HepG2 (cell line): ENCODE data around the gene FGFR3. TPM values are rescaled to one million over a fixed set of nuclear protein-coding genes. Genes with fewer than 3 reads are reported as not detected.

Source experiments
- ATAC-seq: fragments of 200-7000 bp; cut with Tn5 transposase; 3 replicates; pipeline ENCODE4 v1.9.1; 2020; ENCODE audit warnings: mild to moderate bottlenecking, moderate library complexity
- BruUV-seq: library from RNA; stranded (reverse); fragments of 400-500 nt; replicated peaks from 2 replicates; lab custom pipeline; 2021; lab: Mats Ljungman, UMichigan
- CTCF ChIA-PET: fragments of 300-600 bp; formaldehyde crosslinking; extraction: SDS; loops from one replicate; lab custom pipeline; 2021; ENCODE audit warnings: low total read pairs, inconsistent platforms, low intra/inter-chr PET ratio; lab: Yijun Ruan, JAX
- POLR2A ChIA-PET: fragments of 350-600 bp; sonication (Branson Sonifier 250); formaldehyde crosslinking; loops from one replicate; lab custom pipeline; 2020; ENCODE audit warnings: antibody characterized with exemption, inconsistent platforms; lab: Yijun Ruan, JAX
- DNase-seq: peaks from one replicate; pipeline ENCODE4 v3.0.0-alpha.2; 2015; ENCODE audit warnings: low spot score
- FAIRE-seq: peaks from 3 replicates; lab custom pipeline; 2011; peaks lifted over from hg19 to GRCh38; lab: Jason Lieb, UNC
- H2AFZ ChIP-seq: one replicate; pipeline ENCODE4 v1.6.1; 2011; ENCODE audit warnings: low read length, inconsistent platforms
- H3K27ac ChIP-seq: fragments of 300-600 bp; 3 replicates; pipeline ENCODE4 v1.8.0; 2011; ENCODE audit warnings: mixed run types, mild to moderate bottlenecking, mixed read lengths, low read length, inconsistent platforms; ENCODE audit not compliant: insufficient read depth; ENCODE audit errors: extremely low read length
- H3K27me3 ChIP-seq, 2 experiments: fragments of 200-600 bp in 1 of 2; 2 replicates in 1 of 2; 3 replicates in 1 of 2; pipeline versions ENCODE4 v1.6.0 to v1.8.0; 2011; ENCODE audit warnings: low read length in 2 of 2, mild to moderate bottlenecking in 2 of 2, moderate library complexity in 2 of 2, inconsistent platforms in 1 of 2; ENCODE audit not compliant: insufficient read depth in 2 of 2, control insufficient read depth in 1 of 2
- H3K36me3 ChIP-seq, 2 experiments: fragments of 200-600 bp in 1 of 2; replicated peaks in 1 of 2; 2 replicates in 1 of 2; 3 replicates in 1 of 2; pipeline versions ENCODE4 v1.5.1 to v1.8.0; 2011; ENCODE audit warnings: low read length in 2 of 2, inconsistent platforms in 1 of 2; ENCODE audit not compliant: insufficient read depth in 2 of 2, control insufficient read depth in 1 of 2
- H3K4me1 ChIP-seq: 2 replicates; pipeline ENCODE4 v1.5.1; 2012; ENCODE audit warnings: low read length, inconsistent platforms; ENCODE audit not compliant: insufficient read depth
- H3K4me2 ChIP-seq: 2 replicates; pipeline ENCODE4 v1.6.0; 2011; ENCODE audit warnings: low read depth, low read length, inconsistent platforms
- H3K4me3 ChIP-seq, 3 experiments: fragments of 200-600 bp in 1 of 3; sonication (generic), shearing (Covaris generic) in 1 of 3; replicated peaks in 1 of 3; 2 replicates each; pipeline ENCODE4 v1.5.1; 2011 to 2016; ENCODE audit warnings: low read length in 3 of 3, inconsistent platforms in 2 of 3, low read depth in 2 of 3, mild to moderate bottlenecking in 2 of 3, control low read depth in 1 of 3, mixed read lengths in 1 of 3; ENCODE audit not compliant: insufficient read depth in 1 of 3
- H3K79me2 ChIP-seq: one replicate; pipeline ENCODE4 v1.6.1; 2011; ENCODE audit warnings: low read length, inconsistent platforms; ENCODE audit not compliant: insufficient read depth
- H3K9ac ChIP-seq: 2 replicates; pipeline ENCODE4 v1.6.0; 2011; ENCODE audit warnings: mild to moderate bottlenecking, low read depth, low read length, inconsistent platforms; ENCODE audit not compliant: insufficient read depth
- H3K9me3 ChIP-seq: 2 replicates; pipeline ENCODE4 v1.5.1; 2012; ENCODE audit warnings: mild to moderate bottlenecking, low read length
- H4K20me1 ChIP-seq: 2 replicates; pipeline ENCODE4 v1.6.0; 2011; ENCODE audit warnings: inconsistent platforms, mild to moderate bottlenecking, low read length, moderate library complexity; ENCODE audit not compliant: insufficient read depth
- AGO1 ChIP-seq: fragments of 200-400 bp; formaldehyde crosslinking; IDR thresholded peaks from 2 replicates; pipeline ENCODE4 v1.6.1; 2017; ENCODE audit warnings: mild to moderate bottlenecking, low read depth, low read length, moderate library complexity; ENCODE audit not compliant: poor library complexity, severe bottlenecking
- AGO2 ChIP-seq: fragments of 200-400 bp; formaldehyde crosslinking; optimal IDR thresholded peaks from 2 replicates; pipeline ENCODE3; 2017; ENCODE audit warnings: mild to moderate bottlenecking, low read depth, low read length, moderate library complexity
- AKAP8 ChIP-seq: sonication (generic); formaldehyde crosslinking; IDR thresholded peaks from 2 replicates; pipeline ENCODE4 v1.5.1; 2020; ENCODE audit warnings: mild to moderate bottlenecking, missing genetic modification reagents
- ARID4A ChIP-seq: sonication (generic); formaldehyde crosslinking; IDR thresholded peaks from 2 replicates; pipeline ENCODE4 v1.5.0; 2020; ENCODE audit warnings: mild to moderate bottlenecking, missing genetic modification reagents, borderline replicate concordance
- HNRNPL ChIP-seq: fragments of 200-400 bp; formaldehyde crosslinking; IDR thresholded peaks from 2 replicates; pipeline ENCODE4 v1.6.1; 2017; ENCODE audit warnings: mild to moderate bottlenecking, low read depth, low read length
- PHF21A ChIP-seq: sonication (generic); formaldehyde crosslinking; IDR thresholded peaks from 2 replicates; pipeline ENCODE4 v1.5.0; 2020; ENCODE audit warnings: mild to moderate bottlenecking, missing genetic modification reagents
- RBFOX2 ChIP-seq: fragments of 200-400 bp; formaldehyde crosslinking; IDR thresholded peaks from 2 replicates; pipeline ENCODE4 v1.6.1; 2017; ENCODE audit warnings: low read depth, mild to moderate bottlenecking, low read length
- RBM22 ChIP-seq: fragments of 200-400 bp; formaldehyde crosslinking; optimal IDR thresholded peaks from 2 replicates; pipeline ENCODE3; 2017; ENCODE audit warnings: mild to moderate bottlenecking, low read length, moderate library complexity
- ZC3H13 ChIP-seq: sonication (generic); formaldehyde crosslinking; IDR thresholded peaks from 2 replicates; pipeline ENCODE4 v1.8.1; 2023; ENCODE audit warnings: mild to moderate bottlenecking, missing genetic modification reagents, moderate library complexity
- ZMYM4 ChIP-seq: sonication (generic); formaldehyde crosslinking; IDR thresholded peaks from 2 replicates; pipeline ENCODE4 v1.8.1; 2023; ENCODE audit warnings: mild to moderate bottlenecking, missing genetic modification reagents
- ZNF740 ChIP-seq: sonication (generic); formaldehyde crosslinking; IDR thresholded peaks from 2 replicates; pipeline ENCODE4 v1.4.0; 2020; ENCODE audit warnings: missing genetic modification reagents
- WGBS: methylation state at CpG from one replicate; pipeline ENCODE4 v1.1.6; 2017; ENCODE audit warnings: low lambda C conversion rate; 5-methylcytosine and 5-hydroxymethylcytosine counted together
- in situ Hi-C: cut with HindIII; loops from 2 replicates; pipeline ENCODE4 v1.10.0; 2017; ENCODE audit warnings: low pct_unique_long_range_greater_than_20kb; ENCODE audit not compliant: extremely low pct_ligation_motif_present
- intact Hi-C: fragments of 100-400 bp; cut with micrococcal nuclease; formaldehyde crosslinking; loops from one replicate; pipeline ENCODE4 v1.10.0; 2022; ENCODE audit not compliant: unreplicated experiment
- polyA plus RNA-seq, 8 experiments: library from polyadenylated mRNA; depleted of rRNA in 3 of 8; stranded (reverse) in 7 of 8; unstranded in 1 of 8; fragments of >200 nt; fragmentation: Illumina TruSeq in 4 of 8; extraction: Trizol in 4 of 8; gene quantifications; 2 replicates each; pipeline versions ENCODE4 v1.2.1 to v1.2.3, GENCODE V29; 2011 to 2016; ENCODE audit warnings: low read depth in 4 of 8, missing spikeins in 1 of 8, mixed read lengths in 1 of 8; ENCODE audit not compliant: insufficient read depth in 1 of 8
- total RNA-seq, 5 experiments: library from RNA; depleted of rRNA; stranded (reverse); fragments of >200 nt; fragmentation: Illumina TruSeq; extraction: Trizol; gene quantifications; 2 replicates each; pipeline ENCODE4 v1.2.3, GENCODE V29; 2016; ENCODE audit warnings: low read depth in 1 of 5
- TF ChIP-seq, protein P1 (sequence below): fragments of 450-650 bp; IDR thresholded peaks from 2 replicates; pipeline ENCODE4 v1.6.1; 2016
- TF ChIP-seq, protein P2 (sequence below): sonication (generic); formaldehyde crosslinking; IDR thresholded peaks from 2 replicates; pipeline ENCODE4 v1.4.0; 2020; ENCODE audit warnings: missing genetic modification reagents

The FGFR3 gene
- total and polyA plus RNA-seq, 2 of the 13 experiments (the other 11 are each of a cell fraction or from before 2014, with no cell fraction given), result 103 to 109 TPM

DNA sequence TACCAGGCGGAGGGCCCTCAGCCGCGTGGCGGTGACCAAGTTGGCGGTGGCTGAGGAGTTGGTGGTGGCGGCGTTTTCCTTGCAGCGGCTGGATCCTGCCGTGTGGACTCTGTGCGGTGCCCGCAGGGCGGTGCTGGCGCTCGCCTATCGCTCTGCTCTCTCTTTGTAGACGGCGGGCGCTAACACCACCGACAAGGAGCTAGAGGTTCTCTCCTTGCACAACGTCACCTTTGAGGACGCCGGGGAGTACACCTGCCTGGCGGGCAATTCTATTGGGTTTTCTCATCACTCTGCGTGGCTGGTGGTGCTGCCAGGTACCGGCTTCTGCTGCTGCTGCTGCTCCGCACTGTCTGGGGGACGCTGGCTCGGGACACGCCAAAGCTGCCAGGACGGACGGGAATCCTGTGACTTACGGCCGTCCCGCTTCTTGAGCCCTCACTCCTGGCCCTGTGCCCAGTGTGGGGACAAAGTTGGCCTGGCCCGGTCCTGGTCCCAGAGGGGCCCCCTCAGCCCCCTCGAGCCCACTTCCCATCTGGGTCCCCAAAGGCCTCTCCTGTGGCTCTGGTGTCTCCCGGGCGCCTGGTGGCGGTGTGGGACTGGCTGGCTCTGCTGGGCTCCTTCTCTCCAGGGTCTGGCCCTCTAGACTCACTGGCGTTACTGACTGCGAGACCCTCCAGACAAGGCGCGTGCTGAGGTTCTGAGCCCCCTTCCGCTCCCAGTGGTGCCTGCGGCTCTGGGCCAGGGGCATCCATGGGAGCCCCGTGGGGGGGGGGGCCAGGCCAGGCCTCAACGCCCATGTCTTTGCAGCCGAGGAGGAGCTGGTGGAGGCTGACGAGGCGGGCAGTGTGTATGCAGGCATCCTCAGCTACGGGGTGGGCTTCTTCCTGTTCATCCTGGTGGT, 10.7 kb downstream of the FGFR3 start:
- no TSS peak for BruUV-seq
- CTCF ChIA-PET, result no interaction called here
- Histone ChIP-seq H3K4me2 (no peak overlapping the region), H3K79me2 (peaks cover 19% of the 10 kb centered on the region), H3K4me3 (no peak overlapping the region), H3K27me3 (no peaks in the 10 kb centered on the region), H4K20me1 (peaks cover 30% of the 10 kb centered on the region), H3K9me3 (no peaks in the 10 kb centered on the region), H3K9ac (no peak overlapping the region), H3K27ac (no peak overlapping the region), H2AFZ (no peak overlapping the region), H3K4me1 (peaks cover 47% of the 10 kb centered on the region), H3K36me3 (peaks cover 36 to 73% of the 10 kb centered on the region in 2 experiments)
- DNase-seq (no peak), FAIRE-seq (no peak), ATAC-seq (no peak)
- in situ Hi-C loops (loop anchor here (10.0 kb wide), 1 partner anchor 49 kb away; no protein-coding TSS in a partner anchor), intact Hi-C loops (no loop called here)
- POLR2A ChIA-PET, result interaction anchor here (1.1 to 28.6 kb wide), 6 partner anchors 8 to 53 kb away, joined by 3 to 1258 read pairs (median 12); partner anchors contain the start of gene FGFR3
- 93% methylated on average over 8 of the region's 51 CpGs for WGBS
- TF ChIP-seq RBM22 (peak; percentile 63), ARID4A (0 out of 2 replicates have a peak, but pooled peaks have one; percentile 14), AKAP8 (0 out of 2 replicates have a peak, but pooled peaks have one; percentile 49), ZC3H13 (CRISPR knock-in tag) (peak; percentile 39; the same call in 1 of the 2 replicates), PHF21A (CRISPR knock-in tag) (no peak), AGO2 (peak; percentile 12), ZNF740 (CRISPR knock-in tag) (peak; percentile 39; the same call in 1 of the 2 replicates), HNRNPL (0 out of 2 replicates have a peak, but pooled peaks have one; percentile 70), RBFOX2 (peak; percentile 60), ZMYM4 (CRISPR knock-in tag) (no peak), AGO1 (peak; percentile 12)
- TF ChIP-seq, protein P1, sequence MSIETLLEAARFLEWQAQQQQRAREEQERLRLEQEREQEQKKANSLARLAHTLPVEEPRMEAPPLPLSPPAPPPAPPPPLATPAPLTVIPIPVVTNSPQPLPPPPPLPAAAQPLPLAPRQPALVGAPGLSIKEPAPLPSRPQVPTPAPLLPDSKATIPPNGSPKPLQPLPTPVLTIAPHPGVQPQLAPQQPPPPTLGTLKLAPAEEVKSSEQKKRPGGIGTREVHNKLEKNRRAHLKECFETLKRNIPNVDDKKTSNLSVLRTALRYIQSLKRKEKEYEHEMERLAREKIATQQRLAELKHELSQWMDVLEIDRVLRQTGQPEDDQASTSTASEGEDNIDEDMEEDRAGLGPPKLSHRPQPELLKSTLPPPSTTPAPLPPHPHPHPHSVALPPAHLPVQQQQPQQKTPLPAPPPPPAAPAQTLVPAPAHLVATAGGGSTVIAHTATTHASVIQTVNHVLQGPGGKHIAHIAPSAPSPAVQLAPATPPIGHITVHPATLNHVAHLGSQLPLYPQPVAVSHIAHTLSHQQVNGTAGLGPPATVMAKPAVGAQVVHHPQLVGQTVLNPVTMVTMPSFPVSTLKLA, result no peak
- TF ChIP-seq, protein P2, sequence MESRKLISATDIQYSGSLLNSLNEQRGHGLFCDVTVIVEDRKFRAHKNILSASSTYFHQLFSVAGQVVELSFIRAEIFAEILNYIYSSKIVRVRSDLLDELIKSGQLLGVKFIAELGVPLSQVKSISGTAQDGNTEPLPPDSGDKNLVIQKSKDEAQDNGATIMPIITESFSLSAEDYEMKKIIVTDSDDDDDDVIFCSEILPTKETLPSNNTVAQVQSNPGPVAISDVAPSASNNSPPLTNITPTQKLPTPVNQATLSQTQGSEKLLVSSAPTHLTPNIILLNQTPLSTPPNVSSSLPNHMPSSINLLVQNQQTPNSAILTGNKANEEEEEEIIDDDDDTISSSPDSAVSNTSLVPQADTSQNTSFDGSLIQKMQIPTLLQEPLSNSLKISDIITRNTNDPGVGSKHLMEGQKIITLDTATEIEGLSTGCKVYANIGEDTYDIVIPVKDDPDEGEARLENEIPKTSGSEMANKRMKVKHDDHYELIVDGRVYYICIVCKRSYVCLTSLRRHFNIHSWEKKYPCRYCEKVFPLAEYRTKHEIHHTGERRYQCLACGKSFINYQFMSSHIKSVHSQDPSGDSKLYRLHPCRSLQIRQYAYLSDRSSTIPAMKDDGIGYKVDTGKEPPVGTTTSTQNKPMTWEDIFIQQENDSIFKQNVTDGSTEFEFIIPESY (CRISPR knock-in tag), result peak; percentile 62
- TF ChIP-seq, all 625 proteins: peak for 10
